Heart left ventricle (tissue), 13 donors: ENCODE measurements around the gene TESMIN.

Experiments used
- CTCF ChIP-seq, 12 donors: fragments of 200-600 bp; sonication (generic) in 4 of 12; IDR thresholded peaks; one replicate each; pipeline versions ENCODE4 v1.5.0 to v1.8.0; 2018 to 2022; ENCODE audit warnings: antibody characterized with exemption in 12 of 12, mild to moderate bottlenecking in 5 of 12
- POLR2A ChIP-seq, 2 donors: fragments of 450-650 bp; IDR thresholded peaks; one replicate each; pipeline ENCODE4 v1.6.1; 2017; ENCODE audit warnings: antibody characterized with exemption in 2 of 2, mild to moderate bottlenecking in 2 of 2, moderate library complexity in 2 of 2
- donor health status: ischemic (EF 13 %, LVEDD 7.1; RV severe dilation, severe dysfunction).
- donor health status: DM: no; HTN: yes; CAD: no.
- donor health status: DM: no; HTN: no; CAD: no.
- donor health status: ischemic (EF 25% LVEDD 6.9; RV normal size, moderate dysfunction).
- donor health status: ischemic (EF 25% LVEDD 5.7; RV mildly dilated, moderate dysfunction).
- donor health status: ischemic (EF 35%, LVEDD 5.7; RV mildly dilated, moderate dysfunction).
- donor health status: nonischemic (EF 11% LVEDD 7.7; RV severe dilation, severe dysfunction).
- donor health status: DM: yes; HTN: yes; CAD: no.
- donor health status: PGD.
- donor health status: ischemic (EF 29% LVEDD 5.4; RV normal size, mild dysfunction).
- donor health status: nonischemic (EF 23%, LVEDD 6.1; RV moderate dilation, normal function).

GRCh38 chr11:68707527-68707926, 43.8 kb downstream of the TESMIN start:
- no peak for TF ChIP-seq CTCF (IDR thresholded peaks at IDR 0.05)
- TF ChIP-seq POLR2A (IDR thresholded peaks at IDR 0.05) = no peak
